HCEC 1CT (cell line): ENCODE results near the gene CNOT6.
"Not testable (repeated sequence)": the region's sequence is repeated elsewhere in the genome, so short reads cannot be mapped to it uniquely, and the experiment has no call there.

ENCODE experiments used
- DNase-seq: peaks from one replicate; pipeline ENCODE4 v3.0.0-alpha.2; 2017

The CNOT6 gene

DNA sequence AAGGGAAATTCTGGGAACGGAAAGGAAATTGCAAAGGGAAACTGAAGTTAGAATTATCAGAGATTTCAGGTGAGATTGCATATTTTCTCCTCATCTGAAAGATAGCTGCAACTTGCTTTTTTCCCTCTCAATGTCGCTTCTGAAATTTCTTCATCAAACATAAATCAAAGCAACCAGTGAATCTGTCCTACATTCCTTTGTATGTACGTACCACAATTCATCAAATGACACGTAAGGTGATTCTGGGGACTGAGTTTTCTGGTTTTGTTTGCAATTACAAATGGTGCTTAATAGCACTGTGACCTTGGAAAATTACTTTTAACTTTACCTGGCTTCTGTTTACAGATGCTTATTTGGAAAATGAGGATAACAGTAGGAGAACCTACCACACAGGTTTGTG is 21.9 kb upstream of the CNOT6 start:
- no peak for DNase-seq

DNA sequence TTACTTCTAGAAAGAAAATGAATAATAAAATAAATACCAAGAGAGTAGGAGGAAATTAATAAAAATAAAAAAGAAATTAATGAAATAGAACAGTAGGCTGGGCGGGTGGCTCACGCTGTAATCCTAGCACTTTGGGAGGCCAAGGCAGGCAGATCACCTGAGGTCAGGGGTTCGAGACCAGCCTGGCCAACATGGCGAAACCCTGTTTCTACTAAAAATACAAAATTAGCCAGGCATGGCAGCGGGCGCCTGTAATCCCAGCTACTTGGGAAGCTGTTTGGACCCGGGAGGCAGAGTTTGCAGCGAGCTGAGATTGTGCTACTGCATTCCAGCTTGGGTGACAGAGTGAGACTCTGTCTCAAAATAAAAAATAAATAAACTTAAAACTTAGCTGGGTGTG is 20.8 kb upstream of the CNOT6 start:
- DNase-seq: not testable (repeated sequence)

DNA sequence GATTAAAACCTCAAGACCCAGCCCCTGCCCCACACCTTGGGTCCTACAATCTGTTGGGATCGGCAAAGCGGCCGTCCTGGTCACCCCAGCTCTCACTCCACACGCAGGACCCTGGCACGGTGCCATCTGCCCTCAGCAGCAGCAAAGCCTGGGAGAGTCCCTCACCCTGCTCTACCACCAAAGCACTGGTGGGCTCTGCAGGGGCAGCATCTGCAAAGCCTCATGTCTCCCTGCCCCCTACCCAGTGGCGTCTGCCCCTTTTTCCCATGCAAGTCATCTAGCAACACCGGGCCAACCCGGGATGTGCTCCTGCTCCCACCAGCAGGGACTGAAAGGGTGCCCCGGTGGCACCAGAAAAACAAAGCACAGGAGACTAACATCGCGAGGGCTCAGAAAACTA is 19.6 kb upstream of the CNOT6 start:
- DNase-seq: no peak

DNA sequence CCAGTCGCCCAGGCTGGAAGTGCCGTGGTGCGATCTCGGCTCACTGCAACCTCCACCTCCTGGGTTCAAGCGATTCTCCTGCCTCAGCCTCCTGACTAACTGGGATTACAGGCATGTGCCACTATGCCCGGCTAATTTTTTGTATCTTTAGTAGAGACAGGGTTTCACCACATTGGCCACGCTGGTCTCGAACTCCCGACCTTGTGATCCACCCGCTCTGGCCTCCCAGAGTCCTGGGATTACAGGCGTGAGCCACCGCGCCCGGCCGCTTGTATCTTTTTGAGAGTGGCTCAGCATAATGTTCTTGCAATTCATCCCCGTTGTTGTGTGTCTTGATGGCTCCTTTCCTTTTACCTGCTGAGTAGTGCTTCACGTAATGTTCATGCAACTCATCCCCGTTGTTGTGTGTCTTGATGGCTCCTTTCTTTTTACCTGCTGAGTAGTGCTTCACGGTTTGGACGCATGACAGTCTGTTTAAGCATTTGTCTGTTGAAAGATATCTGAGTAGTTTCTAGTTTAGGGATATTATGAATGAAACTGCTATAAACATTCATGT is 18.1 kb upstream of the CNOT6 start:
- not testable (repeated sequence) for DNase-seq

DNA sequence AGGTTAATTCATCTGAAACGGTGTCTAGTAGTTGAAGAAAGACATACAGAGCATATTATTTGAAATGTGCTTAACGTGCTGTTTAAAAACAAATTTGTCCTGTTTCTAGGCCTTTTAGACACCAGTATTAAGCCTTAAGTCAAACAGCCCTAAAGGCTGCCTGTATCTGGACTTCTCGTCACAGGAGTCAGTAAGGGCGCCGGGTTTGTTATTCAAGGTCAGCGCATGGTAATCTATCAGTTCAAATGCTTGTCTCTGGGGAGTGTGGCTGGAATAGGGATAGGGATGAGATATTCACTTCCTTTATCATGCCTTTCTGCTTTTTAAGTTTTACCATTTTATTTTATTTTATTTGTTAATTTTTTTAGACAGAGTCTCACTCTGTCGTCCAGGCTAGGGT is 9.4 kb upstream of the CNOT6 start:
- DNase-seq: no peak

- DNase-seq: no peak
Measured at GRCh38 chr5:180486636-180487149, 7.5 kb upstream of the CNOT6 start.

- no peak for DNase-seq
Measured at GRCh38 chr5:180487556-180487955, 6.6 kb upstream of the CNOT6 start.

- no peak for DNase-seq
Measured at GRCh38 chr5:180491496-180491895, 2.7 kb upstream of the CNOT6 start.

- DNase-seq: no peak
Measured at GRCh38 chr5:180492226-180492903, 1.8 kb upstream of the CNOT6 start.

DNA sequence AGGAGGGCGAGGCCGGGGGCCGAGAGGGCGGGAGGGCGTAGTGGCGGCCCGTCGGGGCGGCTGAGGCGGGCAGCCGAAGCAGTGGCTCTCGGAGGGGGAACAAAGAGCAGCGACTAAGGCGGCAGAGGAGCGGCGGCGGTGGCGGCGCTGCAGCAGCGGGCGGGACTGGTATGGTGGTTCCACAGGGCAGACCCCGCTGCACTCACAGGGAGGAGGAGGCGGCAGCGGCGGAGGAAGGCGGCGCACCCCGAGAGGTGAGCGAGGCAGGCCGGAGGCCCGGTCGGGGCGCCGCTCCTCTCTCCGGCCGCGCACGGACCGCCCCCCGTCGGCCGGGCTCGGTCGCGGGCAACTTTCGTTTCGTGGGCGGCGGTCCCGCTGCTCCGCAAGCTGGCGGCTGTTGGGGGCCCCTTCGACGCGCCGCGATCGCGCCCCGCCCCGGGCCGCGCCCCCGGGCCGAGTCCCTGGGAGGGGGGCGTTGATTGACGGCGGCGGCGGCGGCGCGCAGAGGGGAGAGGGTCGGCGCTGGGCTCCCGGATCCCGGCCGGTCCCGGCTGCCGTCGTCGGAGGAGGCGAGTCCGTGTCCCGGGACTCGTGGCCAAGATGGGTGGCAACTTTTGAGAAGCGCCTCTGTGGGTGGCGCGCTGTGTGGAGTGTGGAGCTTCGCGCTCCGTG is 467 bp downstream of the CNOT6 start:
- DNase-seq: peak; percentile 24

- DNase-seq: no peak
Measured at GRCh38 chr5:180495292-180495691, 1.1 kb downstream of the CNOT6 start.

- DNase-seq: no peak
Measured at GRCh38 chr5:180495991-180496741, 2.0 kb downstream of the CNOT6 start.

- not testable (repeated sequence) for DNase-seq
Measured at GRCh38 chr5:180496806-180497205, 2.6 kb downstream of the CNOT6 start.

DNA sequence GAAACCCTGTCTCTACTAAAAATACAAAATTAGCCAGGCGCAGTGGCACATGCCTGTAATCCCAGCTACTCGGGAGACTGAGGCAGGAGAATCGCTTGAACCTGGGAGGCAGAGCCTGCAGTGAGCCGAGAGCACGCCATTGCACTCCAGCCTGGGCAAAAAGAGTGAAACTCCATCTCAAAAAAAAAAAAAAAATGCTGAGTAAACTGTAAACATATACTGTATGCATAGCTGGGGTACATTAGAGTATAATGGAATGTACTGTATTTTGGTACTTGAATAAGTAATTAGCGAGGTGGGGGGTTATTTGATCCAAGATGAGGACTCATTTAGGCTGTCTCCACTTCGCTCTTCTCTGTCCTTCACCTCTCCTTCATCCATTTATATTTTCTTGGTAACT is 3.7 kb downstream of the CNOT6 start:
- DNase-seq: not testable (repeated sequence)

GRCh38 chr5:180498378-180498777 is 4.2 kb downstream of the CNOT6 start:
- DNase-seq: no peak

DNA sequence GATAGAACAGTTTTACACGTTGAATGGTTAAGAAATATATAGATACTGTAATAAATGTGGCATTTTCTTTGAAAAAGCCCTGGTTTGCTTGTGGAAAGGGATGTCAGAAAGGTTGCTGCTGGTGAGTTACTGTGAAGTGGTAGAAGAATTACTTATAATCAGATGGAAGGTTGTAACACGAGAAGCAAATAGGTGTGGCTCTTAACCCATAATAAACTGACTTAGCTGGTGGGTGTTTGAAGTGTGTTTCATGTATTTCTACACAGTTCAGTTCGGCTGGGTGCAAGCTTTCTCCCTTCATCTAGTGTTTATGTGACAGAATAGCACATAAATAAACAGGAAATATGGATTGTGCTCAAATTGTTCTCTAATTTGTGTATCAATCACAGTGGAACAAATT is 5.5 kb downstream of the CNOT6 start:
- DNase-seq: no peak

DNA sequence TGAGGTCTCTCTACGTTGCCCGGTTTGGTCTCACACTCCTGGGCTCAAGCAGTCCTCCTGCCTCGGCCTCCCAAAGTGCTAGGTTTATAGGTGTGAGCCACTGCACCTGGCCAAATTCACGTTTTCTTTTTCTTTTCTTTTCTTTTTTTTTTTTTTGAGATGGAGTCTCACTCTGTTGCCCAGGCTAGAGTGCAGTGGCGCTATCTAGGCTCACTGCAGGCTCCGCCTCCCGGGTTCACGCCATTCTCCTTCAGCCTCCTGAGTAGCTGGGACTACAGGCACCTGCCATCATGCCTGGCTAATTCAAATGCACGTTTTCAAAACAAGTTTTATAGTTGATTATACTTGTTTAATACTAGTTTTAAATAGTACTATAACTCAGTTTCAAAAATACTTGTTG is 6.1 kb downstream of the CNOT6 start:
- not testable (repeated sequence) for DNase-seq

GRCh38 chr5:180507661-180508060 is 13.5 kb downstream of the CNOT6 start:
- DNase-seq: no peak

GRCh38 chr5:180515294-180515693 is 21.1 kb downstream of the CNOT6 start:
- no peak for DNase-seq

GRCh38 chr5:180515974-180516373 is 21.8 kb downstream of the CNOT6 start:
- DNase-seq: not testable (repeated sequence)

GRCh38 chr5:180516440-180516839 is 22.3 kb downstream of the CNOT6 start:
- DNase-seq: no peak

DNA sequence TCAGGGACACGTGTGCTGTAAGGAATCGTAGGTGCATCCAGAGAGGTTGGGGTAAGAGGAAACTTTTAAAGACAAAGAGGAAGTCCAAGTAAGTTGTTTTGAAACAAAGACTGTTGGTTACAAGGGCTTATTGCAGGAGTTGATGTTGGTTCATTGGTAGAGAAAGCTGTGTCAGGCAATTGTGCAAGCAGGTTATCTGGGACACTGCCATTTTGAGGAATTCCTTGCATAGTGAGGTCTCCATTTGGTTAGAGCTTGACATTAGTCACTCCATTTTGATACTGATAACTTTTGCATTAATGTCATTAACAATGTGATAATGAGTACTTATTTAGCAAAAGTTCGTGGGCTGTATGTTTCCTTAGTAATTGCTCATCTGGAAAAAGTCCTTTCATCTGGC is 24.9 kb downstream of the CNOT6 start:
- no peak for DNase-seq

DNA sequence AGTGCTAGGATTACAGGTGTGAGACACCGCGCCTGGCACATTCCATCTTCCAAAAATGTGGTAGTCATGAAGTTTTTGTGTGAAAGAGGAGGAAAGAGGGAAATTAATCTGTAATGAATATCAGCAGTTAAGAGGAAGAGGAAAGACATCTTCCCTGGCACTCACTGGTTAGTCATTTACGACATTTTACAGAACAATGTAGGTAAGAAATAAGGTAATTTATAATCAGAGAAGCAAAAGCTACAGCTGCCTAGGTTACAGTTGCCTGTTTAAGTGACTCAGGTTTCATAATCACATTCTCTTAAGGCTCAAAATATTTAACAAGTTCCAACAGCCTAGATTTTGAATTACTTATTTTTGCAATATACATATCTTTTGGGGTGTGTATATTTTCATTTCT is 26.9 kb downstream of the CNOT6 start:
- no peak for DNase-seq

GRCh38 chr5:180521591-180521990 is 27.4 kb downstream of the CNOT6 start:
- DNase-seq: no peak
